Inflammatory macrophage treated with lipopolysaccharide for 4 hours (primary cell): ENCODE results near the gene DNAJC5.

ENCODE experiments used
- DNase-seq: peaks from one replicate; pipeline ENCODE4 v3.0.0-alpha.2; 2020

The DNAJC5 gene

DNA sequence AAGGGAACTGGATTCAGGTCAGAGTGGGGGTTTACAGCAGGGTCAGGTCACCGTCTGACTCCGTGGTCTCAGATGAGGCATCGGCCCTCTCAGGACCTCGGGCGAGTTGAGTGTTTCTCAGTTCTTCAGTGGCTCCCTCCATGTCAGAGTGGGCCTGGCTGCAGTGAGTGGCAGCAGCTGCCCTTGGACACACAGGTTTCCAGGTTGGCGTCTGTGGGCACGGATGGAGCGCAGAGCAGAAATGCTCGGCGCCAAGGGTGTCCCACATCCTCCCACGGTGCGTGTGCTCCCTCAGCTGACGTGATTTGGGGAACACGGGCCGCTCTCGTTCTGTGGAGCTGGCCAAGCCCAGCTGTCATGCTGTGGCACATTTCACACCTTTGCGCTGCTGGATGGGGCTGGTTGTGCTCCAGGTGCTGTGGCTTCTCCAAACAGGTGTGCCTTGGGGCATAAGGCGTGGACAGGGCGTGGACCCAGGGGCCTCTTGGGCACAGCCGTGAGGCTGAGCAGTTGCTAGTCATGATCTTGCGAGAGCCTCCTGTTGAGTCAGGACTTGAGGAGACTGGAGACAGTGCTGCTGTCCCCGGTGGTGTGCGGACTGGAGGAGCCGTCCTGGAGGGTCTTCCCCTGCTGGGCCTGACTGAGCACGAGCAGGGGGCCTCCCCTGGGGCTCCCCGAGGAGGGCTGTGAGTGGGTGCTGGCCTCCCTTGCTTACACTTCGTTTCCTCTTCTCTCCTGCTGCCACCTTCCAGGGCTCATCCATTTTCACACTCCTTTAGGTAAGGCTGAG is 9.5 kb upstream of the DNAJC5 start:
- DNase-seq, result no peak

DNA sequence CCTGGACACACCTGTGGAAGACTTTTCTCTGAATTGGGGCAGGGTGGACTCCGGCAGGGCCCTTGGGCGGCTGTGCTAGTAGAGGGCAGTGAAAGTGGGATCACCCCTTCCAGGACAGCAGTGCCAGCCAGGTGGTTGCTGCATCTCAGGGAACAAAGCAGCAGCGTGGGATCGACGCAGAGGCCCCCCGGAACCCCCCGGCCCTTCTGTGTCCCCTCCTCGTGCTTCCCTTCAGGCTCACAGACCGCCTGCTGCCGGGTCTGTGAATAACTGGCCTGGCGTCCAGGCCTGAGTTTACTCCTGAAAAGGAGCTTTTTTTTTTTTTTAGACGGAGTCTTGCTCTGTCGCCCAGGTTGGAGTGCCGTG is 8.9 kb upstream of the DNAJC5 start:
- DNase-seq, result no peak

DNA sequence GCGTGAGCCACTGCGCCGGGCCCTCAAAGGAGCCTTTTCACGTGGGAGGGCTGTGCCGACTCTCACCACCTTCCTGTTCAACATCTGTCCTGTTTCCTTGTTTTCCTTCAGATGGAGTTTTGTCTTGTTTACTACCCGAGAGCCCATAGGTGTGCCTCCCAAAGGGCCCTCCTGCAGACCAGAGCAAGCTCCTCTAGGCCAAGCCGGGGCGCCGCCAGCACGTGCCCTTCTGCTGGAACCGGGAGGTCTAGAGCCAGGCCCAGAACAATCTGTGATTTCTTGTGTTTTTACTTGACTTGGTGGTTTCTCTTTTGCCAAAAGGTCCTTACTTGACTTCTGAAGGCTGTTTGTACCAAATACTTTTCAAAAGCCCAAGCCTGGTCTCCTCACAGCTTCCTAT is 8.0 kb upstream of the DNAJC5 start:
- DNase-seq, result no peak

DNA sequence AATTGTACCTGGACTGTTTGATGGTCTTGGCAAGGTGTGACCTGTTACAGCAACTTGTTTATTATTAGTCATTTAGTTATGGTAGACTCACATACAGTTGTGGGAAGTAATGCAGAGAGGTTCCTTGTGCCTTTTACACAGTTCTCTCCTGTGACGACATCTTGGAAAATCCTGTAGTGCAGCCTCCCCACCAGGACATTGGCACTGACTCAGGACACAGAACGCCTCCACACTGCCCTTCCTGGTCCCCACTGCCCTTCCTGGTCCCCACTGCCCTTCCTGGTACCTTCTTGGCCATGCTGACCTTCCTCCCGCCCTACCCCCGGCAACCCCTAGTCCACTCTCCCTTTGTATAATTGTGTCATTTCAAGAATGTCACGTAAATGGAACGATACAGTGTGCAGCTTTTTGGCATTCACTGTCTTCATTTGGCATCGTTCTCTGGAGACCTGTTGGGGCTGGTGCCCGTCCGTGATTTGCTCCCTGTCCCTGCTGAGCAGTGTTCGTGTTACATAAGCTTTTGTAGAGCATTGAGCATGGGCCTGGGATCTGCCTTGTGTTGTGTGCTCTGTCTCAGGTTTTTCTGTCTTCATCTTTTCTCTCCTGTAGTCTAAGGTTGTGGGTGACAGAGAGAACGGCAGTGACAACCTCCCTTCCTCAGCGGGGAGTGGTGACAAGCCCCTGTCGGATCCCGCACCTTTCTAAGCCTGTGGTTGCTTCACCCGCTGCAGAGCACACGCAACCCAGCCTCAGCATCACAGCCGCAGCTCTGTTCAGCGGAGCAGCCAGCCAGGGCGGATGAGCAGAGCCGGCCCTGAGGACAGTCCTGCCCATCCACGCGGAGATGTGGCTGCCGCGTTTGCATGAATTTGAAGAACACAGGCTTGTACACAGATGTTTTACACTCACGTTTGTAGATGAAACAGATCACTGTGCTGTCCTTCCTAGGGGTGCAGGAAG is 5.4 kb upstream of the DNAJC5 start:
- peak; percentile 93 for DNase-seq

DNA sequence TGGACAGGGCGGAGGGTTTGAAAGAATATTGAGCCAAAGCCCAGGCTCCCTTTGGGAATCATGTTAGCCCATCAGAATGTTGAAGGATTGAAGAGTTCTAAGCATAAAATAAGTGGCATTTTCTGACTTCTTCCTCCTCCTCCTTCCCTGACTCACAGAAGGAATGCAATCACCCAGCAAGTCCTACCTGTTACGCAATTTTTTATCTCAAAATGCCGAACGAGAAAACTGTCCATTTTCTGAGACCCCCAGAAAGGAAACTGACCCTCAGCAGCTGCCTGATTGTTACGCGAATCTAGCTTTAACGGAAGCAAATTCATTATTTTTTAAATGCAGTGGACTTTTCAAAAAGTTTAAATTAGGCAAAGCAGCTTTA is 4.7 kb upstream of the DNAJC5 start:
- peak; percentile 50 for DNase-seq

DNA sequence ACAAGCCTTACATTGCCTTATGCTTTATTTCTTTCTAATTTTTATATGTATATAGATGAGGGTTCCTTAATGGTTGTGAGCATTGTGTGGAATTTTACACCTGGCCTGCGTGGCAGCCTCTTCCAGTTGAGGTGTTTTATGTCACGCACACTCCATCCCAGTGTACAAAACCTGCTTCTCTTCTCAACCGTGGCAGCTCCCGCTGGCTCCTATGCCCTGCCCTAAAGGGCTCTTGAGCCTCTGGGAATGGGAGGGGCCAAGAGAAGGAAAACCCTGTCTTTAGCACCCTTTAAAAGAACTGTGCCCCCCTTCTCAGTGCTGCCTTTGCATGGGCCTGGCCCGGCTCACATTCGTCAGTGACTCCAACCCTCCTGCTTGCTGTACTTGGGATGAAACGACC is 4.3 kb upstream of the DNAJC5 start:
- DNase-seq, result no peak

DNA sequence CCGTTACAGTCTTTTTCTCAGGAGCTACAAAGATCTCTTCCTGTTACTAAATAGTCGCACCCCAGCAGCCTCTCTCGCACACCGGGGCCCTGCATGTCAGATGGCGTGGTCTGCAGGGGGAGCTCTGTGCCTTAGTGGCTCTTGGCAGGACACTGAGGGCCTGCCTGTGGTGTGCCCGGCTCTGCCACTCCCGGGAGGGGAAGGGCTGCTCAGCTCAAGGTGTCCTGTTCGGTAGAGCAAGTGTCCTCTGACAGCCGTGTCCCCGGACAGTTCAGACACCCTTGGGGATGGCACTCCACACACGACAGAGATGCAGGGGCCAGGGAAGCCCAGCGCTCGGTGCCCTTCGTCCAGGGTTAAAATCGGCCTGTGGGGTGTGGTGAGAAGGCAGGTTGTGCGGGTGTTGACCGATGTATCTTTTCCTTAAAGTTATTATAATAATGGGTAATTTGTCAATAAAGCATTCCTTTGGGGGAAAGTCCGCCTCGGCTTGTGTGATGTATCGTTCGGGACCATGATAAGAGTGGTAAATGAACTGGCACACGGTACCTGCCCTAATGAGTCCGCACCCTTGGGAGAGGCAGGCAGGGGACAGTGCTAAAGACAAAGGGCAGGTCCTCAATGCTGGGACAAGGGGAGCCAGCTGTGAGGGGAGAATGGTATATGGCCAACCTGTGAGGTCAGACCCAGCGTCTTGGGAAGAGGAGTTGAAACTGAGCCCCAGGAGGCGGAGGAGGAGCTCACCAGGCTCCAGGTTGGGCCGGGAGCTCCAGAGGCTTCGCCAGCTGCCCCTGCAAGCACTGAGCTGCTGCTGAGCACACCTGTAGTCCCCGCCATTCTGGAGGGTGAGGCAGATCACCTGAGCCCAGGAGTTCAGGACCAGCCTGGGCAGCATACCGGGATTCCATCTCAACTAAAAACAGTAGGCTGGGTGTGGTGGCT is 3.6 kb upstream of the DNAJC5 start:
- no peak for DNase-seq

DNA sequence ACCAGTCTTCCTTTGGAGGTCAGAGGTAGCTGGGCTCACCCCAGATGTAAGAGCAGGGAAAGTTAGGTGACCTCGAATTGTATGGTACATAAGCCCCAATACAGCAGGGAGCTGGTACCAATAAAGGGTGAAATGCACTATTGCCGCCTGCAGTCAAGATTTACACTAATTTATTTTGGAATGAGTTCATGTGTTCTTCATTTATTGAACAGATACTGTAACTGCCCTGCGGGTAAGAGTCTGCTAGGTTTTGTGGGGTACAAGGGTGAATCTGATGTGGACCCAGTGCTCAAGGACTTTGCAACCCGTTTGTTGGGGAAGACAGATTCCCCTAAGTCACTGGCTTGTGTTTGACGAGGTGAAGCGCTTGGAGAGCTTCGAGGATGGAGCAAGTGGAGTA is 2.5 kb upstream of the DNAJC5 start:
- DNase-seq, result no peak

DNA sequence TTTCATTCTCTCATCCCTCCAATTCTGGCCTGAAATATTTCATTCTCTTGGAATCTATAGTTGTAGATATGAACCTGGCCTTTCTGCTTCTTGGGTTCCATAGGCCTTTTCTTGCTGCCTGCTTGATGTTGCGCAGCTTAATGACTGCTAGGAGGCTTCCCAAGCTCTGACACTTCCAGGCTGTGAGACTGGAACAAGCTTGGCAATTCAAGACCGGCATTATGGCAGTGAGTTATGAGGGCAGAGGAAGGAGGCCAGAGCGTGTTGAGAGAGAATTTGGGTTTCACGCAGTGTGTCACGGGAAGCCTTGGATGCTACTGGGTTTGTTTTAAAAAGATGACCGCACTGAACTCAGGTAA is 948 bp upstream of the DNAJC5 start:
- DNase-seq, result no peak

DNA sequence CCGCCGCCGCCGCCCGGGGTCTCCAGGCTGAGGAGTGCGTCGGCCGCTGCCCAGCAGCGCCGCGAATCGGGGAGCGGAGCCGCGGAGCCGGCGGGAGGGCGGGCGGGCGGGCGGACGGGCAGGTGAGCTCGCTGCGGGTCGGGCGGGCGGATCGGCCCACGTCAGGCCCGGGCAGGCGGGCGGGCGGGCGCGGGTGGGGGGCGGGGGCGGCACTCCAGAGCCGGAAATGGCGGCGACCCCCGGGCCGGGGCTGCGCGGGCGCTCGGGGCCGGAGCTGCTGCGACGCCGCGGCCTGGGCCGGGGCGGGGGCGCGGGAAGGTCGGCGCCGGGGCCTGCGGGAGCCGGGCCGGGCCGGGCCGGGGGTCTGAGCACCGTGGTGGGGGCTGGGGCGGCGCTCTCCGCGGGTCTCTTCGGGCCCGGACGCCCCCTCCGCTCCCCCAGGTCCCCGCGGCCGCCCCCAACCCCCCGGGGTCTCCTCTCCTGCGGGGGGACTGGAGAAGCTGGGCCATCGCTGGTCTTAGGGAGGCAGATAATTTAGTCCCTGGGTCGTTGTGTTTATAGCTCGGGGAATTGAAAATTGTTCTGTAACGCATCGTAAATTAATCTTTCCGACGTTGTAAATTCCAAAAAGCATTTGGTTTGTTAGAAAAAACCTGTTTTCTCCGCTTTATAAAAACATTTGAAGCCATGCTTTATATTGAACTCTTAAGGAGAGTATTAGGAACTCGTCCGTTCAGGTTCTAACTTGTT is 451 bp downstream of the DNAJC5 start:
- no peak for DNase-seq

DNA sequence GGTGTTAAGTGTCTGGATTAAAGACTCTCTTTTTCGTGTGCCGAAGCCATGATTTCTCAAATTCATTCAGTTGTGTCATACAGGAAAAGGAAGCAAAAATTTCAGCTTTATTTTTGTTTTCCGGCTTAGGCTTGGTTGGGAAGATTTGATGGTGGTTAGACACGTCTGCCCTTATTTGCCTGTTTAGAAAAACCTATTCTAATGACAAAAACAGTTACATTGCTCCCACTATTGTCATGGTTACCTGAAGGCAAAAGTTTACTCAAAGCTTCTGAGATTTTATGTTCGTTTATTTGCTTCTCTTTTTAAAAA is 982 bp downstream of the DNAJC5 start:
- peak; percentile 71 for DNase-seq

DNA sequence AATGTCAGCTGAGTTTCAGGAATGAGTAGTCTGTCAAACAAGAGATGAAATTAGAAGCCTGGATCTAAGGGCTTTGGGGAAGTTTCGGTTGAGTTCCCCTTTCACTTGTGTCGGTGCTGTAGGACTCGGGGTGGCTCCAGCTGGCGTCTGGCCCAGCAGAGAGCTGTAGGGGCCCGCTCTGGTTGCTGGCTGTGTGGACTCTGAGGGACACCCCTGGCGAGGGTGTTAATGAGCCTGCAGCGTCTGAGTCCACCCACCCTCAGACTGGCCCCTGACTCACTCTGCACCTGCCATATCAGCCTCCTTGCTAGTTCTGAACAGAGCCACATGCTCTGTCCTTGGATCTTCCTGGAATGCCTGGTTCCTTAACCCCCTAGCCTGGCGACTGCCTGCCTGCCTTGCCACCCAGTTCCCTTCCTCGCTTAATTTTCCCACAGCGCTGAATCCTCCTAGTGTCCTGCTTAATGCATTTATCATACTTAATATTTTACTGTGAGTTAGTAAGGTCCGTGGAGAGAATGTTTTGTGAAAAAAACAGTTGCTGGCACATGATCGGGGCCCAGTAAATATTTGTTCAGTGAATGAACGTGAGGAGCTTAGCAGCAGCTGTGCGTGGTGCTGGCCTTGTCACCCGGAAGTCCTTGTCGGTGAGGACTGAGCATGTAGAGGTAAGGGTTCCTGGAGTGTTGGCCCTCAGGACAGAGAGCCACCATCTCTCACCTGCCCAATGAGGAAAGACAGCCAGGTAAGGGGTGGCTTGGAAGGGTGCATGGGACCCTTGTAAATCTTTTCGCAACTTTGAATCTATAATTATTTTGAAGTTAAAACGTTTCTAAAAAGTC is 1.6 kb downstream of the DNAJC5 start:
- peak; percentile 88 for DNase-seq

DNA sequence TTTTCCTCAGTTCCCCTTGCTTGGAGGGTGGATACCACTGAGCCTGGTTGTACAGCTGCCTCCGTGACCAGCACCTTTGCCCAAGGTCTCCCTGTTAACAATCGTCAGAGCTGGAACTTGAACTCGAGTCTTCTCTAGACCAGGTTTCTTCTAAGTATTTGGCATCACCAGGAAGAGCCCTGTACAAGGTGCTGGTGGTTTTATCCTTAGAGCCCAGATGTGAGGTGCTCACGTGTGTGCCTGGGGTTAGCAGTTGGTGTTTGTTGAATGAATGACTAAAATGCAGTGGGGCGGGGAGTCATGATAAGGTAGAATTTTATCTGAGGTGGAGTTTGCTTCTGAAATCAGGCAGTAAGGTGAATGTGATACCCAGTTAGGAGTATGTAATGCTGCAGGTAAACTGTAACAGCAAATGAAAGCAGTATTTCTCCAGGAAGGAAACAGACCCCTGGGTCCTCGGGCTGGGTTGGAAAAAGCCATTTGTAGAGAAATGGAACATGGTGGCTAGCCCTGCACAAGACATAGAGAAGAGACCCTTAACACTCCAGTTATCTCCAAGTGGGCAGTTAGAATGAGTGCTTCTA is 3.1 kb downstream of the DNAJC5 start:
- DNase-seq, result no peak

DNA sequence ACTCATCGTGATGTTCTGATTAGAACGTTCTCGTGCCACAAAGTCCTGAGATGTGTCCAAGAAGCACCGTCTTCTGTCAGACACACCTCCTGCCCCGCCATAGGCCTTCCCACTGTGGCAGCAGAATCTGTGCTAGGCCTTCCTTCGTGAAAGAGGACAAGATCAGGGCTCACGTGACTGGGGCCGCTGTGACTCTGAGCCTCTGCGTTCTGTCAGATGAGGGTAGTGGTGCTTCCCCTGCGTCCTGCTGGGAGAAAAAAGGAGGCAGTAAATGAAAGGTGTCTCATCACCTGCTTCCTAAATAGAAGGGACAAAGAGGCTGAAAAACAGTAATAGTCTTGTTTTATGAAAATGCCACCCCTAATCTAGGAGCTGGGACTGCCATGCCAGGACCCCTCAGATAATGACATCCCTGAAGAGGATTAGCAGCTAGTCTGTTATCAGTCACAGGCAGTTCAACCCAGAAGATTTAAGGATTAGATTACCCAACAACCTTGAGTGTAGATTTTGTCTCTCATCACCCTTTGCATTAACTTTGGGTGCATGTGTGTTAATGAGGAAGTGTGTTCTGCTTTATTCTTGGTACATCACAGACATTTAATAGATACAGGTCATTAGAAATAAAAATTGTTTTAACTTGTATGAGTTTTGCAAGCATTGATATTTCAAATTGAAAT is 4.1 kb downstream of the DNAJC5 start:
- DNase-seq, result peak; percentile 48

DNA sequence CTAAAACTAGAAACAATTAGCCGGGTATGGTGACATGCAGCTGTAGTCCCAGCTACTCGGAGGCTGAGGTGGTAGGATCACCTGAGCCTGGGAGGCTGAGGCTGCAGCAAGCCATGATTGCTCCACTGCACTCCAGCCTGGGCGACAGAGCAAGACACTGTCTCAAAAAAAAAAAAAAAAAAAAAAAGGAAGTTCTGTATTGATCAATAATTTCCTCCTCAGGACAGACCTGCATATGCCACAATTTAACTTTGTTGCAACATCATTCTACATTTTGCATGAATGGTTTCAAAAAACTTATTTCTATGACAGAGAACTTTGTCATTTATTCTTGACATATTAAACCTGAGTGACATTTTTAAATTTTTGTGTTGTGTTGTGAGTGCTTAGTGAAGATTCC is 5.5 kb downstream of the DNAJC5 start:
- DNase-seq, result peak; percentile 85

DNA sequence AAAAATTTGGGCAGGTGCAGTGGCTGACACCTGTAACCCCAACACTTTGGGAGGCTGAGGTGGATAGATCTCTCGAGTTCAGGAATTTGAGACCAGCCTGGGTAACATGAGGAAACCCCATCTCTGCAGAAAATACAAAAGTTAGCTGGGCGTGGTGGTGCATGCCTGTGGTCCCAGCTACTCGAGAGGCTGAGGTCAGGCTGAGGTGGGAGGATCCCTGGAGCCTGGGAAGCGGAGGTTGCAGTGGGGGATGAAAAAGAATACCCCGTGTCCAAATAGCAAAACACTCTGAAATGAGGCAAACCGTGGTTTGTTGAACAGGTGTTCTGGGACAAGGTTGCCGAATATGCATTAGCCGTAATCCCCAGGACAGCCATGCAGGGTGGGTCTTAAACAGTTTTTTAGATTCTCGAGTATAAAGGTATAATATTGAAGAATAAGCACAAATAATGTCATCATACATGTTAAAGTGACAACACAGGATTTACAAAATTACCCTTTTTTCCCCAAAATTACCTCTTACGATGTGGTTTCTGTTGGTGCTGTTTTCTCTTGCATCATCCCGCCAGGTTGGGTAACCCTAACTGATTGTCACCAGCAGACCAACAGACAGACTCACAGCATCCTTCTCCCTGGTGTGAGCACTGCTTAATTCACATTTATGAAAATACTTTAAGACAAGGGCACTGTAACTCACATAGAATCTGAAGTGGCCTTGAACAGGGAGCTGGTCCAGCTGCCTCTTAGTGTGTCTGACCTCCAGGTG is 9.1 kb downstream of the DNAJC5 start:
- peak; percentile 69 for DNase-seq

DNA sequence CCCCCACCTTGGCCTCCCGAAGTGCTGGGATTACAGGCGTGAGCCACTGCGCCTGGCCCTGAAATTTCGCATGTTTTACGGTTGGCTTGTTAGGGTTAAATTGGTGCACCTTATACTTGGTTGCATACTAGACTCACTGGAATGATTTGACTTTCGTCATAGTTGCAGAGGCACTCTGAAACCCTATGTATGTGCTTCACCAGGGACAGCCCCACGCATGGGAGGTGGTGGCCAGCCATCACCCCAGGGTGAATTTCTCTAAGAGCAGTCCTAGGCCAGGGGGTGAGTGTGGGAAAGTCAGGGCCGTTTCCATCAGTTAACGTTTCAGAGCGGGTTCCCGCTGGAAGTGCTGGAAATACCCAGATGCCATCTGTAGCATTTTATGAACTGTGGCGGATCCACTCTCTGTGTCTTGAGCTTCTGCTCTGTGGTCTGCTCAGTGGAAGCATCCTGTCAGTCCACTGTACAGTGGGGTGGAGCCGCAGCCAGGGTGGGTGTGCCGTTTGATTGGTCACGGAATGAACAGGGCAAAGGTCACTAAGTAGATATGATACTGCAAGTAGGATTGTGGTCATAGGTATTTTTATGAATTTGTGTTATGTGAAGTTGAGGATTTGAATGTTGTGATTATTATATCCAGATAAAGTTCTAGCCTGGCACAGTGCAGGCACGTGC is 13.2 kb downstream of the DNAJC5 start:
- no peak for DNase-seq

DNA sequence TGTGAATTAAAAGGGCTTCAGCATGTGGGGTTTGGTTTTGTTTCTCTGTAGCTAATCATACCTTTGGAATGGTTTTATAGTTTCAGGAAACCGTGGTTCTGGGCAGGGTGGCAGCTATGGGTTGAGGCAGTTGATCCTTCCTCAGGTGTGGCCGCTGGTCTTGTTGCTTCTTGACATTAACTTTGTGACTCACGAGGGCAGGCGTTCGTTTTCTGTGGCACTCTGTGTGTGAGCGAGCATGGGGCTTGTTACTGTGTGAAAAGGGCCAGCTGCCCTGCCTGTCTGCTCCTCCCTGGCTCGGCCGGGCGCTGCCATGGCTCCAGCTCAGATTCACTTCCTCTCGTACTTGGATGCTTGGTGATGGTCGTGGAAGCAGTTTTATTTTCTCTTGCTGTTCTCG is 16.2 kb downstream of the DNAJC5 start:
- peak; percentile 74 for DNase-seq

DNA sequence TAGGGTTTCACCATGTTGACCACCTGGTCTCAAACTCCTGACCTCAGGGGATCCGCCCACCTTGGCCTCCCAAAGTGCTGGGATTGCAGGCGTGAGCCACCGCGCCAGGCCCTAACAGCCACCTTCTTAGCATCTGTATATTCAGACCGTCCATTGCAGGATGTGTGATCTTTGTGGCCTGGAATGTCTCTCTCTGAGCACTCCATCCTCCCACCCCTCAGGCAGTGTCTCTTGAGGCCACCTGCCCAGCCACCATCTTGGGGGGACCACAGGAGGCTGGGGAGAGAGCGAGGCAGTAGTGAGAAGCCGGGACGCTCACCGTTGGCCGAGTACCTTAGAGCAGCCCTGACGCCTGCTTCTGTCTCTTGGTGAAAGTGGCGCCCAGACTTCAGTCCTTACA is 18.8 kb downstream of the DNAJC5 start:
- no peak for DNase-seq
